H9 (cell line): ENCODE data around the gene TBC1D22A. TPM values are rescaled to one million over a fixed set of nuclear protein-coding genes. Genes with fewer than 3 reads are reported as not detected.

Source experiments
- DNase-seq: peaks from one replicate; pipeline ENCODE4 v3.0.0-alpha.2; 2017
- H2AFZ ChIP-seq: one replicate; pipeline ENCODE4 v1.6.1; 2013; ENCODE audit warnings: mild to moderate bottlenecking, low read length, control low read depth, moderate library complexity
- H2AK5ac ChIP-seq: 2 replicates; pipeline ENCODE4 v1.6.1; 2013; ENCODE audit warnings: low read length, control low read depth, mixed read lengths; ENCODE audit not compliant: insufficient read length
- H2BK120ac ChIP-seq: one replicate; pipeline ENCODE4 v1.6.1; 2013; ENCODE audit warnings: low read depth, mild to moderate bottlenecking, low read length, control low read depth, inconsistent platforms; ENCODE audit not compliant: poor library complexity, severe bottlenecking
- H2BK12ac ChIP-seq: 2 replicates; pipeline ENCODE4 v1.6.1; 2013; ENCODE audit warnings: low read length, control low read depth, mixed read lengths, low read depth; ENCODE audit not compliant: insufficient read length
- H2BK15ac ChIP-seq: 2 replicates; pipeline ENCODE4 v1.6.1; 2013; ENCODE audit warnings: low read depth, low read length, control low read depth
- H2BK20ac ChIP-seq: one replicate; pipeline ENCODE4 v1.6.1; 2013; ENCODE audit warnings: low read depth, mild to moderate bottlenecking, low read length, control low read depth, inconsistent platforms; ENCODE audit not compliant: poor library complexity, severe bottlenecking
- H2BK5ac ChIP-seq: 2 replicates; pipeline ENCODE4 v1.6.1; 2013; ENCODE audit warnings: low read length, control low read depth, mixed read lengths; ENCODE audit not compliant: insufficient read length
- H3K14ac ChIP-seq: 2 replicates; pipeline ENCODE4 v1.6.1; 2013; ENCODE audit warnings: low read length, control low read depth; ENCODE audit not compliant: insufficient read depth
- H3K18ac ChIP-seq: 2 replicates; pipeline ENCODE4 v1.6.1; 2013; ENCODE audit warnings: low read depth, mild to moderate bottlenecking, mixed read lengths, low read length, control low read depth; ENCODE audit not compliant: insufficient read length
- H3K23ac ChIP-seq: 2 replicates; pipeline ENCODE4 v1.6.1; 2013; ENCODE audit warnings: low read length, control low read depth, mixed read lengths, low read depth; ENCODE audit not compliant: insufficient read length
- H3K23me2 ChIP-seq: 2 replicates; pipeline ENCODE4 v1.6.1; 2013; ENCODE audit warnings: low read depth, mild to moderate bottlenecking, mixed read lengths, low read length, control low read depth; ENCODE audit not compliant: insufficient read length, poor library complexity, severe bottlenecking
- H3K27ac ChIP-seq: 2 replicates; pipeline ENCODE4 v1.5.1; 2013; ENCODE audit warnings: low read length, control low read depth, mixed read lengths, low read depth; ENCODE audit not compliant: insufficient read length
- H3K27me3 ChIP-seq: 2 replicates; pipeline ENCODE4 v1.6.1; 2013; ENCODE audit warnings: low read length, control low read depth, inconsistent platforms; ENCODE audit not compliant: insufficient read depth
- H3K4ac ChIP-seq: 2 replicates; pipeline ENCODE4 v1.6.1; 2013; ENCODE audit warnings: low read depth, mild to moderate bottlenecking, control low read depth, inconsistent platforms, low read length, moderate library complexity
- H3K4me1 ChIP-seq: 2 replicates; pipeline ENCODE4 v1.6.1; 2013; ENCODE audit warnings: low read length, control low read depth, inconsistent platforms; ENCODE audit not compliant: insufficient read depth
- H3K4me2 ChIP-seq: 2 replicates; pipeline ENCODE4 v1.6.1; 2013; ENCODE audit warnings: low read length, control low read depth, mixed read lengths; ENCODE audit not compliant: insufficient read length, insufficient read depth
- H3K56ac ChIP-seq: 2 replicates; pipeline ENCODE4 v1.6.1; 2013; ENCODE audit warnings: low read depth, mild to moderate bottlenecking, mixed read lengths, low read length, control low read depth; ENCODE audit not compliant: insufficient read length
- H3K79me1 ChIP-seq: 2 replicates; pipeline ENCODE4 v1.6.1; 2013; ENCODE audit warnings: low read depth, mild to moderate bottlenecking, moderate library complexity, low read length, control low read depth, inconsistent platforms; ENCODE audit not compliant: insufficient read depth, poor library complexity, severe bottlenecking
- H3K79me2 ChIP-seq: 2 replicates; pipeline ENCODE4 v1.6.1; 2013; ENCODE audit warnings: low read length, control low read depth, inconsistent platforms; ENCODE audit not compliant: insufficient read depth
- H3K9ac ChIP-seq: 2 replicates; pipeline ENCODE4 v1.6.1; 2013; ENCODE audit warnings: low read length, control low read depth, mixed read lengths; ENCODE audit not compliant: insufficient read length; ENCODE audit errors: extremely low read depth
- H3K9me3 ChIP-seq: one replicate; pipeline ENCODE4 v1.6.1; 2013; ENCODE audit warnings: low read depth, low read length, inconsistent platforms; ENCODE audit not compliant: control insufficient read depth
- H3T11ph ChIP-seq: one replicate; pipeline ENCODE4 v1.6.1; 2013; ENCODE audit warnings: mild to moderate bottlenecking, low read length, control low read depth, inconsistent platforms
- H4K20me1 ChIP-seq: one replicate; pipeline ENCODE4 v1.6.1; 2013; ENCODE audit not compliant: control insufficient read depth, insufficient read length, insufficient read depth
- H4K5ac ChIP-seq: 2 replicates; pipeline ENCODE4 v1.6.1; 2013; ENCODE audit warnings: low read depth, mild to moderate bottlenecking, mixed read lengths, low read length, control low read depth; ENCODE audit not compliant: insufficient read length
- H4K8ac ChIP-seq: replicated peaks from 2 replicates; pipeline ENCODE4 v1.6.1; 2013; ENCODE audit warnings: low read length, control low read depth, mixed read lengths, low read depth; ENCODE audit not compliant: insufficient read length
- H4K91ac ChIP-seq: 2 replicates; pipeline ENCODE4 v1.6.1; 2013; ENCODE audit warnings: low read depth, mild to moderate bottlenecking, moderate library complexity, mixed read lengths, low read length, control low read depth; ENCODE audit not compliant: insufficient read length
- H3K27ac Mint-ChIP-seq, 3 experiments: 2 replicates in 2 of 3; 3 replicates in 1 of 3; pipeline ENCODE4 v1.8.0; 2020 to 2021; ENCODE audit warnings: mixed read lengths in 3 of 3, mild to moderate bottlenecking in 1 of 3, moderate library complexity in 1 of 3
- H3K27me3 Mint-ChIP-seq: 2 replicates; pipeline ENCODE4 v1.8.0; 2021; ENCODE audit warnings: low read depth, mild to moderate bottlenecking, moderate library complexity, mixed read lengths
- H3K36me3 Mint-ChIP-seq, 3 experiments: 2 replicates in 2 of 3; 3 replicates in 1 of 3; pipeline ENCODE4 v1.8.0; 2020 to 2021; ENCODE audit warnings: low read depth in 3 of 3, mixed read lengths in 3 of 3; ENCODE audit not compliant: insufficient read depth in 1 of 3
- H3K4me1 Mint-ChIP-seq, 2 experiments: 2 replicates each; pipeline ENCODE4 v1.8.0; 2020; ENCODE audit warnings: mixed read lengths in 2 of 2
- H3K4me3 Mint-ChIP-seq, 2 experiments: 2 replicates in 1 of 2; 3 replicates in 1 of 2; pipeline ENCODE4 v1.8.0; 2020 to 2021; ENCODE audit warnings: mild to moderate bottlenecking in 2 of 2, mixed read lengths in 2 of 2, moderate library complexity in 1 of 2
- H3K9me3 Mint-ChIP-seq, 2 experiments: 2 replicates in 1 of 2; 3 replicates in 1 of 2; pipeline ENCODE4 v1.8.0; 2020; ENCODE audit warnings: mild to moderate bottlenecking in 2 of 2, mixed read lengths in 2 of 2, moderate library complexity in 1 of 2
- CTCF ChIP-seq: fragments of 200-600 bp; sonication (generic); conservative IDR thresholded peaks from 3 replicates; pipeline ENCODE4 v1.8.0; 2021; ENCODE audit warnings: antibody characterized with exemption, mild to moderate bottlenecking
- WGBS: extraction: QIAGEN DNeasy Blood & Tissue Kit; methylation state at CpG from one replicate; pipeline ENCODE4 v1.1.7; 2013; ENCODE audit warnings: missing lambda C conversion rate, low lambda C conversion rate, mixed read lengths; ENCODE audit not compliant: insufficient read length; ENCODE audit errors: extremely low coverage; 5-methylcytosine and 5-hydroxymethylcytosine counted together
- total RNA-seq: library from RNA; stranded (reverse); gene quantifications from 2 replicates; pipeline ENCODE4 v1.2.1, GENCODE V29; 2021

Gene TBC1D22A
- total RNA-seq, 1 experiment from 2014 or later = 20.8 TPM

GRCh38 chr22:47207387-47207786, 444.9 kb downstream of the TBC1D22A start:
- H2BK120ac ChIP-seq = no peak overlapping the region
- H4K8ac ChIP-seq = no peak overlapping the region
- no peak overlapping the region for H3K4me3 Mint-ChIP-seq
- H3K79me2 ChIP-seq = no peaks in the 10 kb centered on the region
- H3K27me3 ChIP-seq = no peaks in the 10 kb centered on the region
- peaks cover 46 to 99% of the 10 kb centered on the region in 2 experiments for H3K9me3 Mint-ChIP-seq
- H4K20me1 ChIP-seq = no peaks in the 10 kb centered on the region
- H4K5ac ChIP-seq = no peak overlapping the region
- no peak overlapping the region for H3K23ac ChIP-seq
- no peak overlapping the region for H4K91ac ChIP-seq
- H2AFZ ChIP-seq = no peak overlapping the region
- no peak overlapping the region for H2BK20ac ChIP-seq
- no peak overlapping the region for H2BK15ac ChIP-seq
- no peak overlapping the region for H3K14ac ChIP-seq
- H2BK12ac ChIP-seq = no peak overlapping the region
- H3K56ac ChIP-seq = no peak overlapping the region
- H3K79me1 ChIP-seq = no peaks in the 10 kb centered on the region
- no peaks in the 10 kb centered on the region for H3K4me1 ChIP-seq
- WGBS = no CpG with 5 or more reads among the region's 6 CpGs
- no peak overlapping the region for H2AK5ac ChIP-seq
- H3K9ac ChIP-seq = no peak overlapping the region
- peaks cover 0 to 37% (median 18%) of the 10 kb centered on the region in 3 experiments; a peak in 5 of 7 replicates for H3K36me3 Mint-ChIP-seq
- peaks cover 6% of the 10 kb centered on the region for H3K27me3 Mint-ChIP-seq
- H3K27ac ChIP-seq = no peak overlapping the region
- H3K23me2 ChIP-seq = no peaks in the 10 kb centered on the region
- no peak overlapping the region for H3K27ac Mint-ChIP-seq
- no peak overlapping the region for H3T11ph ChIP-seq
- no peak for TF ChIP-seq CTCF
- no peak overlapping the region for H2BK5ac ChIP-seq
- no peaks in the 10 kb centered on the region for H3K4me1 Mint-ChIP-seq
- no peak for DNase-seq
- H3K4me2 ChIP-seq = no peak overlapping the region
- H3K9me3 ChIP-seq = peaks cover 64% of the 10 kb centered on the region
- no peak overlapping the region for H3K4ac ChIP-seq
- no peak overlapping the region for H3K18ac ChIP-seq
